HL-60 (cell line): ENCODE data around the gene HOXC12.

ENCODE experiments used
- DNase-seq, 2 experiments: peaks; one replicate each; pipeline ENCODE4 v3.0.0-alpha.2; 2010 to 2020; ENCODE audit warnings: low read depth in 1 of 2, low spot score in 1 of 2
- H3K27ac ChIP-seq: fragments of 250-450 bp; sonication (Bioruptor Pico); replicated peaks from 2 replicates; pipeline ENCODE4 v1.5.1; 2020; ENCODE audit warnings: mild to moderate bottlenecking, moderate library complexity
- H3K27me3 ChIP-seq: fragments of 250-450 bp; sonication (Bioruptor Pico); 2 replicates; pipeline ENCODE4 v1.5.1; 2021; ENCODE audit warnings: mild to moderate bottlenecking, moderate library complexity; ENCODE audit not compliant: insufficient read depth, poor library complexity, severe bottlenecking
- H3K4me3 ChIP-seq: replicated peaks from 2 replicates; pipeline ENCODE4 v1.5.1; 2011; ENCODE audit warnings: mild to moderate bottlenecking, control low read depth, low read length; ENCODE audit not compliant: insufficient read depth
- GABPA ChIP-seq: IDR thresholded peaks from 2 replicates; pipeline ENCODE4 v1.6.1; 2012; ENCODE audit warnings: low read depth
- POLR2AphosphoS5 ChIP-seq: IDR thresholded peaks from 2 replicates; pipeline ENCODE4 v1.6.1; 2012; ENCODE audit warnings: low read depth
- REST ChIP-seq: IDR thresholded peaks from 2 replicates; pipeline ENCODE4 v1.6.1; 2012; ENCODE audit warnings: low read depth; ENCODE audit not compliant: insufficient replicate concordance
- SPI1 ChIP-seq: IDR thresholded peaks from 2 replicates; pipeline ENCODE4 v1.6.1; 2012; ENCODE audit warnings: low read depth, mild to moderate bottlenecking, borderline replicate concordance
- TF ChIP-seq, protein P1 (sequence below): IDR thresholded peaks from one replicate; pipeline ENCODE4 v1.5.1; 2011; ENCODE audit warnings: low read length, control low read depth, inconsistent platforms; ENCODE audit not compliant: insufficient read depth

HOXC12 gene

GRCh38 chr12:53953831-53954693 lies 641 bp upstream of the HOXC12 start:
- DNase-seq = no peak
- H3K4me3 ChIP-seq = no peak overlapping the region
- H3K27ac ChIP-seq = no peak overlapping the region
- TF ChIP-seq GABPA (no peak), REST (no peak), SPI1 (no peak), POLR2AphosphoS5 (no peak)
- TF ChIP-seq, protein P1, sequence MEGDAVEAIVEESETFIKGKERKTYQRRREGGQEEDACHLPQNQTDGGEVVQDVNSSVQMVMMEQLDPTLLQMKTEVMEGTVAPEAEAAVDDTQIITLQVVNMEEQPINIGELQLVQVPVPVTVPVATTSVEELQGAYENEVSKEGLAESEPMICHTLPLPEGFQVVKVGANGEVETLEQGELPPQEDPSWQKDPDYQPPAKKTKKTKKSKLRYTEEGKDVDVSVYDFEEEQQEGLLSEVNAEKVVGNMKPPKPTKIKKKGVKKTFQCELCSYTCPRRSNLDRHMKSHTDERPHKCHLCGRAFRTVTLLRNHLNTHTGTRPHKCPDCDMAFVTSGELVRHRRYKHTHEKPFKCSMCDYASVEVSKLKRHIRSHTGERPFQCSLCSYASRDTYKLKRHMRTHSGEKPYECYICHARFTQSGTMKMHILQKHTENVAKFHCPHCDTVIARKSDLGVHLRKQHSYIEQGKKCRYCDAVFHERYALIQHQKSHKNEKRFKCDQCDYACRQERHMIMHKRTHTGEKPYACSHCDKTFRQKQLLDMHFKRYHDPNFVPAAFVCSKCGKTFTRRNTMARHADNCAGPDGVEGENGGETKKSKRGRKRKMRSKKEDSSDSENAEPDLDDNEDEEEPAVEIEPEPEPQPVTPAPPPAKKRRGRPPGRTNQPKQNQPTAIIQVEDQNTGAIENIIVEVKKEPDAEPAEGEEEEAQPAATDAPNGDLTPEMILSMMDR = no peak
- H3K27me3 ChIP-seq = peaks cover 95% of the 10 kb centered on the region

DNA sequence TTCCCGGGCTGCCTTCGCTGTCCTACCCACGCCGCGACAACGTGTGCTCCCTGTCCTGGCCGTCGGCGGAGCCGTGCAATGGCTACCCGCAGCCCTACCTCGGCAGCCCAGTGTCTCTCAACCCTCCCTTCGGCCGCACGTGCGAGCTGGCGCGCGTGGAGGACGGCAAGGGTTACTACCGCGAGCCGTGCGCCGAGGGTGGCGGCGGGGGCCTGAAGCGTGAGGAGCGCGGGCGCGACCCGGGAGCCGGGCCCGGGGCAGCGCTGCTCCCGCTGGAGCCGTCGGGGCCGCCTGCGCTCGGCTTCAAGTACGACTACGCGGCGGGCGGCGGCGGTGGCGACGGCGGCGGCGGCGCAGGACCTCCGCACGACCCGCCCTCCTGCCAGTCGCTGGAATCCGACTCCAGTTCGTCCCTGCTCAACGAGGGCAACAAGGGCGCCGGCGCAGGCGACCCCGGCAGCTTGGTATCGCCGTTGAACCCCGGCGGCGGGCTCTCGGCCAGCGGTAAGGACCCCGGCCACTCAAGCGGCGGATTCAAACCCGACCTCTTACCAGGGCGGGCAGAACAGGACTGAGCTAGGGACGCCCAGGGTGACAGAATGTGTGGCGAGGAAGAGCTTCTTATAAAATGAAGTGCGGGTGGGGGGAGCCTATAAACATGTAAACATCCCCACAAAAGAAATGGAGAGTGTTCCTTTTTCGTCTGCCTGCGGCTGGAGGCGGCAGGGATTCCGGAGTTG lies 503 bp downstream of the HOXC12 start:
- TF ChIP-seq POLR2AphosphoS5 (no peak), REST (no peak), GABPA (no peak), SPI1 (no peak)
- TF ChIP-seq, protein P1 = no peak
- no peak overlapping the region for H3K27ac ChIP-seq
- no peak overlapping the region for H3K4me3 ChIP-seq
- H3K27me3 ChIP-seq = peaks cover 95% of the 10 kb centered on the region
- DNase-seq = no peak

DNA sequence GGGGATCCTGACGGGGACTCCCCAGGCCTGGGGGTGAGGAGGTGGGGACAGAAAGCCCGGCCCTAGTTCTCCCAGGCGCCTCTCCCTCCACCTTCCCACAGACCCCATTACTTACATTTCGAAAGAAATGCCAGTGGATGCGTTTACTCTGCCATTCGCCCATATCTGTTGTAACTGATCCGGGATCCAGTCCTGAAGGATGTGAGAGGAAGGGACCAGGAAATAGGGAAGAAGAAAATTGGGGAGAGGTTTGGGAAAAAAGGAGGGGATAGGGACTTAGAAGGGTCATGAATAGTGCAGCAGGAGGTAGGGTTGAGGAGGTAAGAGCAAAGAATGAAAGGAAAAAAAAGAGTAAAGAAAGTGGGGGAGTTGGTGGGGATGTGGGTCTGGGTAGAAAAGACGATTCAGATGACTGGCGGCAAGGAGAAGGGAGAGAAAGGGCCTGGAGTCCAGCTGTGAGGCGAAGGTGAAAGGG lies 1.1 kb downstream of the HOXC12 start:
- no peak for TF ChIP-seq REST
- no peak for TF ChIP-seq SPI1
- TF ChIP-seq, protein P1 = no peak
- no peak for TF ChIP-seq POLR2AphosphoS5
- TF ChIP-seq GABPA = no peak
- no peak overlapping the region for H3K4me3 ChIP-seq
- H3K27ac ChIP-seq = no peak overlapping the region
- no peak for DNase-seq
- H3K27me3 ChIP-seq = peaks cover 95% of the 10 kb centered on the region
